Dedifferentiated amniotic fluid mesenchymal stem cell (primary cell): ENCODE data around the gene MOGAT3.

ENCODE experiments used
- DNase-seq: peaks from one replicate; pipeline ENCODE4 v3.0.0-alpha.2; 2016; ENCODE audit errors: extremely low spot score

The MOGAT3 gene

DNA sequence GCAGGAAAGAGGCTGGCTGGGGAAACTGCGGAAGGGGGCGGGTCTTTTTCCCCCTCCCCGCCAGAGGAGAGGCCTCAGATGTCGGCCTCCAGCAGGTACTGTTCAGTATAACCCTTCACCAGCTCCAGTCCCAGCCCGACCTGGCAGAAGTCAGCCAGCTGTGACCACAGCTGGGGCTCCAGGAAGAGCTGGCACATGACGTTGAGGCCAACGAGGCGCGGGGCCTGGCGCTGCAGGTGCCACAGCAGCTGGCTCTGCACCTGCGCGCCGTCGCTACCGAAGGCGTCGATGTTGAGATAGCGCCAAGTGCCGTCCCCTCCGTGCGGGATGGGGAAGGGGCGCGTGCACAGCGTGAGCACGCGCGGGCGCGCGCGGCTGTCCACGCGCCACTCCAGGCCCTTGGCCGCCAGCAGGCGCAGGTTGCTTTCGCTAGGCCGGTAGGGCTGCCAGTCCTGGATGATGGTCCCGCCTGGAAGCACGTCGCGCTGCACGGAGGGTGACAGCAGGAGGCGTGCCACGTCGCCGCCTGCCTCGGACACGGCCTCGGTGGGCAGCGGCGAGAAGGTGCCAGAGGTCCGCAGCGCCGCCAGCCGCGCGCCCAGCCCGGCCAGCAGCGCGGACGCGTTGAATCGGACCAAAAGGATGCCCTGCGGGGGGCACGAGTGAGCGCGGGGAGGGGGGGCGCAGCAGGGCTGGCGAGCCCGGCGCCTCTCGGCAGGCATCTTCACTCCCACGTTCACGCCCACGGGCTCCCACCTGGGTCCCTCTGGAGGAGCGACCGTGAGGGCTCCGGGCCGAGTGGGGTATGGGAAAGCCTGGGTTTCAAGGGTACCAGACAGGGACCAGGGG is 28.6 kb downstream of the MOGAT3 start:
- no peak for DNase-seq

DNA sequence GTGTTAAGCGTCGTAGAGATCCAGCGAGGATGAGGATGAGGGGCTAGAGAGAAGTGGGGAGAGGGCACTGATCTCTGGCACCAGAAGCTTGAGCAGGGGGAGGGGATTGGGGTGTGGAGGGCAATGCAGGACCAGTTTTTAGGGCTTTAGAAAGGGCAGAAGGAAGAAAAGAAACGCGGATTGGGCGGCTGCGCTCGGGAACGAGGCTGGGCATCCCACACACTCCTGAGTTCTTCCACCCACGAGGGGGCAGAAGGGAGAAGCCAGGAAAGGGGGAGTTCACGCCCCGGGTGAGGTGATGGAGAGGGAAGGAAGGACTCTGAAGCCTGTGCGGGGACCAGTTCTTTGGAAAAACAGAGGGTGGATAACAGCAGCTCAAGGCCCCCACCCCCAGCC is 29.4 kb downstream of the MOGAT3 start:
- DNase-seq = no peak

DNA sequence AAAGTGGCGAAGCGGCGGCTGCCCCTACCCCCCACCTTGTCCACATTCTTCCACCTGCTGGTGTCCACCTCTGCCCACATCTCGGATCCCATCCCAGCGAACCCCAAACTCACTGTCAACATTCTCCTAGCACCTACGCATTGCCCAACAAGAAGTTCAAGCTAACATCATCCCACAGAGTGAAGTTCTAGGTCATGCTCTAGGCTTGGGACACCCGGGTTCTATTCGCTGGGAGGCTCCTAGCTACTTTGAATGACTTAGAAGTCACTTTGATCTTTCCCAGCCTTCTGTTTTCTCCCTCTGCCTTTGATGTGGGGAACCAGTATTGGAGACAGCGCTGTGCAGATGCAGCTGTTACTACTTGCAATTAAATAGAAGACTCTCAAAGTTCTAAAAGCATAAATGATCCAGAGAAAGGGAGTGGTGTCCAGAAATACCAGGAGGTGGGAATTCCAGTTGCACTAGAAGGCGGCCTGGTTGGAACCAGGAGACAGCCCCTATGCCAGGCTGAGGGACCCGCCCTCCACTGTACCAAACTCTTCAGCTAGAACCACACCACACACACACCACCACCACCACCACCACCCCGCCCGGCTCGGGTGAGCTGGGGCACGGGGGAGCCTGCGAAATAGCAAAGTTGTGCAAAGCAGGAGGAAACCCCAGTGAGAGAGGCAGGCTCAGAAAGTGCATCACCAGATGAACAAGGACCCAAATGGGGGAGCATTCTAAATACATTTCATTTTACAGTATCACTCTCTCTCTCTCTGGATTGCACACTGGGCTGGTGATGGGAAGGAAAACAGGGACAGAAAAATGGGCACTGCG is 30.0 kb downstream of the MOGAT3 start:
- no peak for DNase-seq

DNA sequence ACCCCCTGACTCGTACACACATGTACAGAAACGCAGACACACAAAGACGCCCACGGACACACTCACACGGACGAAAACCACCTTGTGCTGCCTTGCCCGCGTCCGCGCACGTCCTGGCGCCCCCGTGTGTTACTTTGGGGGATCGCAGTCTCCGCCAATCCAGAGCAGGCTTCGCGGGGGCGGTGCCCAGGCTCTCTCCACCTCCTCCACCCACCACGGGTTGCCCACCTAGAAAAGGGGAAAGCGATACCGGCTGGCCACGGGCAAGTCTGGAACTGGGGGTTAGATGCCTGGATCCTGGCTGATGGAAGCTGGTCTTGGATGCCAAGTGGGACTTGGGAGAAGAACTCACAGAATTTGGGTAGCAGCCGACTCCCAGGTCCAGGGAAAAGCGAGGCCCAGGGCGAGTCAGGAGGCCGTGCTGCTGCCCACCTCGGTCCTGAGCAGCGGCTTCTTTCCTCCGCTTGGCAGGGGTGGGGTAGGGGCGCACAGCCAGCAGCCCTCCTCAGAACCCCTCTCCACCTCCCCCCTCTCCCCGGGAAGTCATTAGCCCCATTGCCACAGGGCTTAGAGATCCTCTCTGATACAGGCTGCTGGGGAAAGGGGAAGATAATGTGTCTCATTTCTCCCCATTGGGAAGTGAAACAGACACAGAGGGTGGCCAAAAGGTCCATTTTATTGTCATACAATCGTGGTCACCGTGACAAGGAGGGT is 30.8 kb downstream of the MOGAT3 start:
- DNase-seq = peak; percentile 47

DNA sequence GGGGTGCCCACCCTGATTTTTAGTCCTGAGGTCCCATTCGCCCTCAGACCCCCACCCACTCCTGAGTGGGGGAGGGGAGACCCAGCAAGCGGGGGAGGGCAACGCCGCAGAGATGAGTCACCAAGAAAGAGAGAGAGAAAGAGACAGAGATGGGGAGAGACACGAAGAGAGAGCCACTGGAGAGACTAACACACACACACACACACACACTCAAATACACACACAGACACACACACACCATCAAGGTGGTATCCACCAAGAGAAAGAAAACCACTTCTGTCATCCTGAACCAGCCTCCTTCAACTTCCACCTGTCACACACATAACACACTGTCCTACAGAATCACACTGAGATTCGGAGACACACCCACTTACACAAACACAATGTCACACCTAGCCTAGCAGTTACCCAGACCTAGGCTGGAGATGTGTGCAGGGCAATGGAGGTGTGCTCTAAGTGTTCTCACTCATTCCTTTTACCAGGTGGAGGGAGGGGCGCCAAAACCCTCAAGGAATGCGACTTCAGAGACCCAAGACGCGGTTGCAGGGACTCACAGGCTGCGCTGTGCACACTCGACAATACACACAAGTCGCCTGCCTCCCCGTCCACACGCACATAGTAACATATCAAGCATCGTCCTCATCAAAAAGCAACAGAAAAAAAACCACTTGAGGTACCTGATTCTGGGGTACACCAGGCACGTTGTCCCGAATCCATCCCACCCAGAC is 31.6 kb downstream of the MOGAT3 start:
- DNase-seq = no peak

DNA sequence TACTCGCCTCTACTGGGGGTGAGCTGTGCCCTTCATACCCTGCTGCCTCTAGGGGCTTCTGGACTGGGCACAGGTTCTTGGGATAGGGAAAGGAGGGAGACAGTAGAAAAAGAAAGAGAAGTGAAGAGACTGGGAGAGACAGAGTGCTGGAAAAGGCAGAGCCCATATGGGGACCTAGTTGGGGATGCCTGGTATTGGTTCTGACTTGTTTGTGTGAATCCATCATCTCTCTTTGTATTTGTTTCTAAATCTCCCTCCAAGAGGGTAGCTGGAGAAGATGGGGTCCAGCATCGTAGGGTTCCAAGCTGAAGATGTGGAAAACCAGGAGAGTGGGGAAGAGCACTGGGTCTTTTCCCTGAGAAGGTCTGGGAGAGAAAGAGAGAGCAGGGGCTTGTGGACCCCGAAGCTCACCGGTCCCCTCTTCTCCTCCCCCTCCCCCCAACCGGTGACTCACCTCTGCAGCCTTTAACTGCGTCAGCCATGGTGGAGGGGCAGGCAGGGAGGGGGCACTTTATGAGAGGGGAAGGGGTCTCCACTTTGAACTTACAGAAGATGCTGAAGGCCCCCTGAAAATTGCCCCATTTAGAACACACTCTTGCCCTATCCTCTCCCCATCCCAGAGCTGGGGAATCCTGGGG is 32.3 kb downstream of the MOGAT3 start:
- no peak for DNase-seq

DNA sequence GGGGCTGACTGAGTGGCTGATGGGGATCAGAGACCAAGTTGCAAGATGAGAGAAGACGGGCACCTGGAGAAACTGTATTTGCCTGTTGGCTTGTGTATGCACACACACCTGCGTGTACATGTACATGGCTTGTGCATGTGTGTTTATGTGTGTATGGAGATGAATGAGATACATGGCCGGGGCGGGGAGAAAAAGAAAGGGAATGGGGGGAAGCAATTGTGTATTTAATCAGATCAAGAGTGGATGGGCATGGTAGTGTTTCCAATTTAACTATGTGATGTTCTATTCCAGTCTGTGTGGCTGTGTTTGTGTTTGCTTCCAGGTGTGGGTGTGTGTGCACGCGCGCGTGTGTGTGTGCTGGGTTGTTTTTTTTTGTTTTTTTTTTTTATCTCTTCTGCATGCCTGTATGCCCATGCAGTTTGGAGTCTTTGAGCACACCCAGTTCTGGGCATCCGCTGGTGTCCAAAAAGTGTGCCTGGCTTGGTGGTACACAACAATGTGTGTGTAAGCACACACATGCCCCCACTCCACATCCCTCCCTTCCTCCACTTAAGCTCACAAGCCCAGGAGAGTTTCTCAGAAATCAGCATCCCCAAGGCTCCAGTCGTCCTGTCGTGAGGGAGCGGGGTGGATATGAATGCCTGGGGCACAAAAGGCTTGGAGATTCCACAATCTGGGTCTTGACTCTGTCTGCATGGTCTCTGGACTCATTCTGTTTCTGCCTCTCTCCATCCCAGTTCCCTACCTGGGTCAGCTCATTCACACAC is 33.0 kb downstream of the MOGAT3 start:
- no peak for DNase-seq

DNA sequence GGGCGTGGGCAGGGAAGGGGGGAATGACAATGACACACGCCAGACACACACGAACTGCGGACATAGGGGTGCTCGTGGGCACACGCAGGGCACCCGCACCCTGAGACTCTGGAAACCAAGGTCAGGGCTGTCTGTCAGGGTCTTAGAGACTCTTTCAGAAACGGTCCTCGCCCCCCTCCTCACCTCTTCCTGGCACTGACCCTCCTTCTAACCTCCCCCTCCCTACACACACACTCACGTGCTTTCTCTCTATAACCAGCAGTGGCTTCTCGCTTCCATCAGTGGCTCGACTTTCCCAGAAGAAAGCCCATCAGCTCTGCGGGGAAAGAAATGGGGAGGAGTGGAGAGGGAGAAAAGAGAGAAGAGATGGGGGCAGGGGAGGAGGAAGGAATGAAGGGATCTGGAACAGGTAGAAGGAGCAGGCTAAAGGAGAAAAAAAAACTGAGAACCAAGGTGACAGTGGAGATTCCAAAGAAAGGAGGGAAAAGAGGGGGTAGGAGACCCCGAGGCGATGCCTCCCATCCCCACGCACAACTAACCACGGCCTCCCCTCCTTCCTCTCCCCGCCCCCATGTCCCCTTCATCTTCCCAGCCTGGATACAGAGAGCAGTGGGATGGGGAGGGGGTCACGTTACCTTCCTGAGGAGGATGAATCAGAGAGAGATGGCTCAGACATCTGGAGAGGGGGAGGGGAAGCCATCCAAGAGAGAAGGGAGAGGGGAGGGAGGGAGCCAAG is 33.8 kb downstream of the MOGAT3 start:
- no peak for DNase-seq

DNA sequence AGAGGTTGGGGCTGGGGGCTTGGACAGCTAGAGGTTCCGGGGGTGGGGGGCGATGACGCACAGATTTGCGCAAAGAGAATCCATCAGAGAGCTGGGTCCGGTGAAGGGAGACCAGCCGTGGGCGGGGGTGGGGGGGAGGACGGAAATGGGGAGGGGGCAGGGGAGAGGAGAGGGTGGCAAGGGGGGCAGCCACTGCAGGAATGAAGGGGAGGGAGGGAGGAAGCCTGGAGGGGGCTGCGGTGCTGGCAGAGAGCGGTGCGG is 34.3 kb downstream of the MOGAT3 start:
- DNase-seq = no peak

DNA sequence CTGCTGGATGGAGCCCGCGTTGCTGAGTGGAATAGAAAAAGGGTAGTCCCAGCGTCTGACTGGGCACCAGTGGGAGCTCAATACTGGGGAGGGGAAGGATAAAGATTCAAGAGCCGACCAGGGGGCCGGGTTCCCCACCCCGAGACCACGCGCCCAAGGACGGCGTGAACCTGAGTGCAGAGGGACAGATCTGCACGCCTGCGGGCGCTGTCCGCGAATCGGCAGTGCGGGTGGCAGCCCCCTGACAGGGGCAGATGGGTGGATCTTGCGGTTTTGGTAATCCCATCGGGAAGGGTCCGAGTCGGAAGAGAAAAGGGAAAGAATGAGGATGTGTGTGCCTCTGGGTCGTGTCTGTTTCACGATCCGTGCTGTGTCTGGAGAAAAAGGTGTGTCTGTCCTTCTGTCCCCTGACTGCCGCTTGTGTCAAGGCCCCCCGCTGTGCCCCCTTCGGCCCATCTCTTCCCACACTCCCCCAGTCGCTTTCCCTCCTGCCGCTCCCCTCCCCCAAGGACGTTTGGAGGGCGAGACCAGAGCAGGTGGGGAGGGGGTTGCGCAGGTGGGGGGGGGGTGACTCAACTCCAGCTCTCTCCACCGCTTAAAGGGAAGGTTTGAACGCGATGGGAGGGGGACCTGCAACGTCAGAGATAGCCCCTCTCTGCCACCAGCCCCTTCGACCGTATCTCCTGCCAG is 34.7 kb downstream of the MOGAT3 start:
- no peak for DNase-seq

DNA sequence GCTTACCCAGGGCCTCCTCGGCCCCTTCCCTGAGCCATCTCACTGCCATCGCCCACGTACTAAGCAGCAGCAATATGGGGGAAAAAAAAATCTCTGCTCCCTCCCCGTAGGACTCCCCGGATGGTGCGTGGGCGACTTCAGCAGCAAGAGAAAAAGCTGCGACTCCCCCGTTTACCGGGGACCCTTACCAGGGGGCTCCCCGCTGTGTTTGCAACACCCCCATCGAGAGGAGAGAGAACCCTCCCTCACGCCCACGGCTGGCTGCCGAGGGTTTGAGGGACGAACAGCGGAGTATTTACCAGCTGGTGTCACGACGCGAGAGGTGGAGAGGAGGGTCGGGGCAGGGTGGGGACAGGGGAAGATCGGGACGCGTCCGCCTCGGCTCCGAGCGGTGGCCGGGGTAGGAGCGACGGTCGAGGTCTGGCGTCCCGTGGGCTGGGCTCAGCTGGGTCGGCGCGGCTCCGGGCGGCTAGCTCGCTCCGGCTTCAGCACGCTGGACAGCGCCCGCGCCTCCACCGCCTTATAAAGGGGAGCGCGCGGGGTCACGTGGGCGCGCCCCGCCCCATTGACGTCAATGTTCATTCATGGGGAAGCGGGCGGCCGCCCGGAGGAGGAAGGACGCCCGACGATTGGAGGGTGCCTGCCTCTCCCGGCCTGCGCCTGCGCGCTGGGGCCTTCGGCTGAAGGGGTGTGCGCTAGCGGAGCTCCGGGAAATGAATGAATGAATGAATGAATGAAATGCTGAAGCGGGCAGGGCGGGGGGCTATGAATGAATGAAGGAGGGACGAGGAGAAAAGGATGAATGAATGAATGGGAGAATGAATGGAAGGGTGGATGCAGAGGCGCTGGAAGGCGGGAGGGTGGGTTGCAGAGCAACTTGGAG is 35.5 kb downstream of the MOGAT3 start, which contains the start of gene VGF:
Gene VGF, minus strand, starts transcription at position 495 of the 883 bp plus-strand sequence. CDS start 726 bp downstream, outside the sequence.
- DNase-seq = peak; percentile 74

DNA sequence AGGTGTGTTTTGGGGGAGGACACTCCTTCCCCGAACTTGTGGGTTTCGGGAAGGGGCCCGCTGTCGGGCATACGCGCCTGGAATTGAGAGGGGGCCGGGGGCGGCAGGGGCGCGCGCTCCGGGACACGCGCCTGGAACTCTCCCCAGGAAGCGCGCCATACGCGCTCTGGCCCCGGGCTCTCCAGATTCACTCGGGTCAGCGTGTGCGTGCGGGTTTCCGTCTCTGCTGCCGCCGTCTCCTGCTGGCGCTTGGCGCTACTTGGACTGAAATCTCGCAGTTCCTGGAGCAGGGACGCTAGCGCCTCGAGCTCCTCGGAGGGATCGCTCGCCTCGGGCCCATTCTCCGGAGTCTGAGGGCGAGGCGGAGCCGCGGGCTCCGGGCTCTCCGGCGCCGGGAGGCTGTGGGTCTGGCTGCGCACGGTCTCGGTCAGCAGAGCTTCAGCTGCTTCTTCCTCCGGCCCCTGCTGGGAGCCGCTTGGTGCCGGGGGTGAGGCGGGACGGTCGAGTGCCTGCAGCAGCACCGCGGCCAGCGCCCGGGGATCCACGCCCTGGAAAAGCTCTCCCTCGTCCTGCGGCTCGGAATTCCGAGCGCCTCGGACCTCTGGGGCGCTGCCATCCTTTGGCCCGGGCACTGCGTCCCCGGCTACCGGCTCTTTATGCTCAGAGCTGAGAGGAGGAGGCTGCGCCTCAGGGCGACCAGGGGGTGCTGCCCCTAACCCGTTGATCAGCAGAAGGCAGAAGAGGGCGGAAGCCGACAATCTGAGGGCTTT is 36.6 kb downstream of the MOGAT3 start:
- DNase-seq = peak; percentile 40

DNA sequence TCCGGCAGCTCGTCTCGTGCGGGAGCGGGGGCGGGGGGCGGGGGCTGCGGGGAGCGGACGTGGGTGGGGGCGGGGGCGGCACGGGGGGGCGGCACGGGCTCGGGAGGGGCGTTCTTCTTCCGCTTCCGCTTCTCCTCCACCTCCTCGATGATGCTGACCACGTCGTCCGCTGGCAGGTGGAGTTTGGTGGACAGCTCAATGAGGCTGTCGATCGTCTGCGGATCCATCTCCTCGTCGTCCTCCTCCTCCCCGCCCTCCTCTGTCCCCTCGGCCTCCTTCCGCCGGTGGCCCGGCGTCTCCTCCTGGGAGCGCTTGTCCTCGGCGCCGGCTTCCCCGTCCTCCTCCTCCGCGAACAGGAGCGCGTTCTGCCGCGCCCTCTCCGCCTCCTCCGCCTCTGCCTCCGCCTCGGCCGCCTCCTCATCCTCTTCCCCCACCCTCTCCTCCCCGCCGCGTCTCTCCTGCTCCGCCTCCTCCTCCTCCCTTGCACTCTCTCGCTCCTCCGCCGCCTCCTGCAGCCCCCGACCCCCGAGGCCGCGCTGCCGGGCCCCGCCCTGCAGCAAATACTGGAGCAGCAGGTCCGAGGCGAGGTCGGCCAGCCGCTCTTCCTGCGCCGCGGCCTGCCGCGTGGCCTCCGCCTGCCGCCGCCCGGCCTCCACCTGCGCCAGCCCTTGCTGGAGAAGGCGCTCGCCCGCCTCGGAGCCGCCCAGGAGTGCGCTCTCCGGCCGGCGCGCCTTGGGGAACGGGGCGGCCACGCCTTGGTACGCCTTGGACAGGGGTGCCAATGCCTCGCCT is 37.4 kb downstream of the MOGAT3 start:
- no peak for DNase-seq

DNA sequence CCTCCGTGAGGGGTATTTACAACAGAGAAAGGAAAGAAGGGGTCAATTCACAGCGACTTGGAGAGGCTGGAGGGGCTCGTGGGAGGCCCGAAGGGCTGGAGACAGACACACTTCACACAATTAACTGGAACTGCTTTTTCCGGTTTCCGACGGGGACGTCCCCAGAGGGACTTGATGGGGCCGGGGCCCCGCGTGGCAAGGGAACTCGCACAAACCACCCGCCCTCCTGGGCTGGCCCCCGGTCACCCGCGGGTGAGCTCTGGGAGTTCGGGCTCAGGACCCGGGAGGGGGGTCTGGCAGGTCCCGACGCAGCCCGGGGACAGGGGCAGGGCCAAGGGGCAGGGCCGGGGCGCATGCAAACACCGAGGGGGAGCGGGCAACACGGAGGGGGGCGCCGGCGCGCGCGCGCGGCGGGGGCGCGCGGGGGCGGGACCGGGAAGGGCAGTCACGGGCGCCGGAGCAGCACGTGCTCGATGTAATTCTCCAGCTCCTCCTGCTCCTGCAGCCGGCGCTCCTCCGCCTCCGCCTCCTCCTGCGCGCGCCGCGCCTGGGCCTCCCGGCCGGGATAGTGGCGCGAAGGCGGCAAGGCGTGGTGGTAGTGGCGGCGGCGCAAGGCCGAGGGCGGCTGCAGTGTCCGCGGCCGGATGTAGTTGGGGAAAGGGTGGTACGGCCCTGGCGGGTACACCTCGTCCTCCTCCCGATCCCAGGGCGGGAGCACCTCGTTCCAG is 38.1 kb downstream of the MOGAT3 start:
- DNase-seq = no peak

DNA sequence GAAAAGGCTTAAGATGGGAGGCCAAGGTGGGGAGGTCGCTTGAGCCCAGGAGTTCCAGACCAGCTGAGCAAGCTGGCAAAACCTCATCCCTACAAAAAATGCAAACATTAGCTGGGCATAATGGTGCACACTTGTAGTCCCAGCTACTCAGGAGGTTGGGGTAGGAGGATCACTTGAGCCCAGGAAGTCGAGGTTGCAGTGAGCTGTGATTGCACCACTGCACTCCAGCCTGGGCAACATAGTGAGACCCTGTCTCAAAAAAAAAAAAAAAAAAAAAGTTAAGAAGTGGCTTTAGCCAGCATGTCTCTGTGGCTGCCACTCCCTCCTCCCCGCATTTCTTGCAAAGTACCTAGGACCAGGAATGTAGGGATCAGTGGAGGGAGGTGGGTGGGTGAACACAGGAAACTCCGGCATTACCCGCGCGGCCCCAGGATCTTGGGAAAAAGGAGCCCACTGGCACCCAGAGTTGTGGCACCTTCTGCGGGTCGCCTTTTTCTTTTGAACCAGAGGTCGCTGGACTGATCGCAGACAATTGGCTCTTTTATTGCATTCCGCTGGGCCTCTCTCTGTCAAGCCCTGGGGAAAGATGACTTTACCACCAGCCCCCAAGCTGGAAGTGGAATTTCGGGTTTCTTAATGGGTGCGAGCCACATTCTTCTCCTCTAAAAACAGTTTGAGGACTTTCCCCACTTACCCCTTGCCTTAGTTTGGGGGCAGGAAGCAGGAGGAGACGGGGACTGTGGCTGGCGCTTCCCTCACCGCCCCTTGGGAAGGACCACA is 39.0 kb downstream of the MOGAT3 start:
- no peak for DNase-seq
